Neural crest cell (in vitro differentiated cells): ENCODE results near the gene NSMF. TPM values are rescaled to one million over a fixed set of nuclear protein-coding genes. Genes with fewer than 3 reads are reported as not detected.

Experiments
- DNase-seq: peaks from one replicate; pipeline ENCODE4 v3.0.0; 2021; ENCODE audit warnings: low read depth, mixed read lengths, low spot score
- H3K27ac Mint-ChIP-seq: one replicate; pipeline ENCODE4 v1.8.0; 2021; ENCODE audit warnings: mild to moderate bottlenecking, mixed read lengths; ENCODE audit not compliant: unreplicated experiment
- H3K27me3 Mint-ChIP-seq: 2 replicates; pipeline ENCODE4 v1.8.0; 2021; ENCODE audit warnings: low read depth, mild to moderate bottlenecking, mixed read lengths
- H3K36me3 Mint-ChIP-seq: 2 replicates; pipeline ENCODE4 v1.8.0; 2021; ENCODE audit warnings: low read depth, mild to moderate bottlenecking, mixed read lengths
- H3K4me1 Mint-ChIP-seq: 2 replicates; pipeline ENCODE4 v1.8.0; 2021; ENCODE audit warnings: mixed read lengths
- H3K4me3 Mint-ChIP-seq: one replicate; pipeline ENCODE4 v1.8.0; 2021; ENCODE audit warnings: mild to moderate bottlenecking, mixed read lengths
- H3K9me3 Mint-ChIP-seq: 2 replicates; pipeline ENCODE4 v1.8.0; 2021; ENCODE audit warnings: mixed read lengths
- CTCF ChIP-seq: fragments of 200-600 bp; sonication (generic); conservative IDR thresholded peaks from 2 replicates; pipeline ENCODE4 v1.5.0; 2021; ENCODE audit warnings: antibody characterized with exemption, mild to moderate bottlenecking
- total RNA-seq: library from RNA; stranded (reverse); gene quantifications from 2 replicates; pipeline ENCODE4 v1.2.1, GENCODE V29; 2021

The NSMF gene
- total RNA-seq, 1 donor from 2014 or later = 64.4 TPM

- H3K27me3 Mint-ChIP-seq = peaks cover 3% of the 10 kb centered on the region
- peak; percentile 71 for DNase-seq
- no peak overlapping the region for H3K4me3 Mint-ChIP-seq
- peak; percentile 28 for TF ChIP-seq CTCF
- no peaks in the 10 kb centered on the region for H3K36me3 Mint-ChIP-seq
- no peak overlapping the region for H3K27ac Mint-ChIP-seq
- no peaks in the 10 kb centered on the region for H3K9me3 Mint-ChIP-seq
- H3K4me1 Mint-ChIP-seq = no peaks in the 10 kb centered on the region
These were observed 2.7 kb upstream of the NSMF start for GRCh38 chr9:137461663-137462395.

GRCh38 chr9:137461316-137461662 lies 2.2 kb upstream of the NSMF start:
- TF ChIP-seq CTCF = no peak
- Mint-ChIP-seq H3K27me3 (peaks cover 3% of the 10 kb centered on the region), H3K36me3 (no peaks in the 10 kb centered on the region), H3K9me3 (no peaks in the 10 kb centered on the region), H3K4me3 (no peak overlapping the region), H3K27ac (no peak overlapping the region), H3K4me1 (no peaks in the 10 kb centered on the region)
- DNase-seq = no peak

GRCh38 chr9:137460363-137461315 lies 1.5 kb upstream of the NSMF start:
- peaks cover 3% of the 10 kb centered on the region for H3K27me3 Mint-ChIP-seq
- TF ChIP-seq CTCF = no peak
- H3K9me3 Mint-ChIP-seq = no peaks in the 10 kb centered on the region
- H3K4me3 Mint-ChIP-seq = no peak overlapping the region
- DNase-seq = no peak
- H3K36me3 Mint-ChIP-seq = no peaks in the 10 kb centered on the region
- H3K27ac Mint-ChIP-seq = no peak overlapping the region
- H3K4me1 Mint-ChIP-seq = no peaks in the 10 kb centered on the region

- Mint-ChIP-seq H3K4me3 (peak overlapping the region; percentile 59), H3K9me3 (no peaks in the 10 kb centered on the region), H3K27ac (peak overlapping the region; percentile 35), H3K27me3 (peaks cover 3% of the 10 kb centered on the region), H3K4me1 (no peaks in the 10 kb centered on the region), H3K36me3 (no peaks in the 10 kb centered on the region)
- no peak for DNase-seq
- TF ChIP-seq CTCF = no peak
These were observed 648 bp upstream of the NSMF start for GRCh38 chr9:137459601-137460362.
